LHCN-M2 (cell line): ENCODE measurements around the gene CMC1. TPM values are rescaled to one million over a fixed set of nuclear protein-coding genes. Genes with fewer than 3 reads are reported as not detected.
"Not testable (repeated sequence)": the region's sequence is repeated elsewhere in the genome, so short reads cannot be mapped to it uniquely, and the experiment has no call there.

Source experiments
- DNase-seq: peaks from one replicate; pipeline ENCODE4 v3.0.0-alpha.2; 2012; ENCODE audit warnings: low read depth
- total RNA-seq: library from RNA; depleted of rRNA; stranded (reverse); fragments of >200 nt; gene quantifications from 2 replicates; pipeline ENCODE4 v1.2.3, GENCODE V29; 2014

CMC1 gene
- total RNA-seq, 1 experiment from 2014 or later: 11.0 TPM

DNA sequence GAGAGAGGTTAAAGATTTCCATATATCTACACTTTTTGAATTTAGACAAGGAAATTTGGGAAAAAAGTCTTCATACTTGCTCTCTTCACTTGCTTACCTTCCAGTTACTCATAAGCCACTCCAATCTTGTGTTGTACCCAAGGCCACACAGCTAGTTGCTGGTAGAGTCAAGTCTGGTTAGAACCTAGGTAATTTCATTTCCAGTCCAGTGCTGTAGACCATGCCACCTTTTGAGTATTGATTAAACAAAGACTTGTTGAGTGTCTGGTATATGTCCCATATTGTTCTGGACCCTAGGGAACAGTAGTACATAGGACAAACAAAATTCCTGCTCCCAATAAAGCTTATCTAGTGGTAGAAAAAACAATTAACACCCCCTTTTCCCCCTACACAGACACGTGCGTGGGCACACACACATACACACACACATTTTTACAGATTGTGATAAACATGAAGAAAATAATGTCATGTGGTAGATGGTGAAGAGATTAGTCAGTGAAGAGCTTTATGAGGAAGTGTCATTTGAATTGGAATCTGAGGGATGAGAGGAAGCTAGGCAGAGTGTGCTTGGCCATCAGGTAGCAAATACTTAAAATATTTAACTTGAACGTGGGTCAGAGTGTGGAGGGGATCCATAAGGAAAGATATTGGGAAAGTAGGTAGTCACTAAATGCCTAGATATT lies 2.1 kb downstream of the CMC1 start:
- no peak for DNase-seq

DNA sequence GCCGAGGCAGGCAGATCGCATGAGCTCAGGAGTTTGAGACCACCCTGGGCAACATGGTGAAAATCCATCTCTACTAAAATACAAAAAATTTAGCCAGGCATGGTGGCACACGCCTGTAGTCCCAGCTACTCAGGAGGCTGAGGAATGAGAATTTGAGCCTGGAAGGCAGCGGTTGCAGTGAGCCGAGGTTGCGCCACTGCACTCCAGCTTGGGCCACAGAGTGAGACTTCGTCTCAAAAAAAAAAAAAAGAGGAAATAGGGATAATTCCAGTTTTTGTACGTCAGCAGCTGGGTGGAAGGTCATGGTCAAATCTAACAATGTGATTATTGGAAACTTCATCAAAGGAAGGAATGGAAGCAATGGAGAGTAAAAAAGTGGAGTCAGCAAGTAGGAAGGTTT lies 3.1 kb downstream of the CMC1 start:
- DNase-seq: no peak

DNA sequence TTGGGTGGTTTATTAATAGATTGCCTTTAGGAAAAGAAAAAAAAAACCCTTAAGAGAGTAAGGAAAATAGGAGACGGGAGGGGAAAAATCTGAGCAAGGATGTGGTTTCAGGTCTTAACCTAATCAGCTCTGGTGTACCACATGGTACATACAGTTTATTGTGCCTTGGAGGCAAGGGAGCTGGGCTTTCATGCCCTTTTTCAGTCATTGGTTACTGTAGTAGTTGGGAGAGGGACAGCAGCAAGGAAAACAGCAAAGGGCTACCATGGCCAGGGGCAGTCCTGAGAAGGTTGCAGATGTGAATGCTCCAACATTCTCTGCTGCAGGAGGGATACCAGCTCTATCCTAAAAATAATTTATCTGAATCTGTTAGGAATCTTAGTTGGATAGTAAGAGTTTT lies 5.9 kb downstream of the CMC1 start:
- DNase-seq: no peak

DNA sequence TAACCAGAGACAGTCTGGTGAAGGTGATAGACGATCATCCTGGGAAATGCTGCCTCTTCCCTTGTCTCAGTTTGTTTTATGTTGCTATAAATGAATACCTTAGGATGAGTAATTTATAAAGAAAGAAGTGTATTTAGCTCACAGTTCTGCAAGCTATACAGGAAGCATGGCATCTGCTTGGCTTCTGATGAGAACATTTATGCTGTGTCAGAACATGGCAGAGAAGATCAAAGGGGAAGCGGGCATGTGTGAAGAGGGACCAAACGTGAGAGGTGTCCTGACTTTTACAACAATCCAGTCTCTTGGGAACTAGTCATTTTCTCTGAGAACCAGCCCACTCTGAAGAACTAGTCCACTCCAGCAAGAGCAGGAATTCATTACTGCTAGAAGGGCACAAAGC lies 9.6 kb downstream of the CMC1 start:
- peak; percentile 2 for DNase-seq

DNA sequence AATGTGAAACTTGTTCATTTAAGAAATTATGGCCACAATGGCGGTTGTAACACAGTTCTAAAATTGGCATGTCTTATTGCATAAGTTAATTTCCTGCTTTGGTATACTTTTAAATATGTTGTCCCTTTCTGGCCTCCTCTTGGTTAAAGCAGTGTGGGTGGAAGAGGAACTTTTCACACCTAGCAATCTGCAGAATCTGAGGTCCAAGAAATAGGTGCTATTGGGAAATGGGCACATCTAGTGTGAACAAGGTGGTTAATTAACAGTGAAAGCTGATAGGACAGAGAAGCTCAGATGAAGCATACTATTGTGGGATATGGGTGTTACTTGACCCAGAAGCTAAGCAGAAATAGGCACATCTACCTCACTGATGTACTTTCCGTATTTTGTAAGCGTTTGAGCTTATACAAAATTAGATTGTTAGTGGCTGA lies 10.6 kb downstream of the CMC1 start:
- DNase-seq: no peak

DNA sequence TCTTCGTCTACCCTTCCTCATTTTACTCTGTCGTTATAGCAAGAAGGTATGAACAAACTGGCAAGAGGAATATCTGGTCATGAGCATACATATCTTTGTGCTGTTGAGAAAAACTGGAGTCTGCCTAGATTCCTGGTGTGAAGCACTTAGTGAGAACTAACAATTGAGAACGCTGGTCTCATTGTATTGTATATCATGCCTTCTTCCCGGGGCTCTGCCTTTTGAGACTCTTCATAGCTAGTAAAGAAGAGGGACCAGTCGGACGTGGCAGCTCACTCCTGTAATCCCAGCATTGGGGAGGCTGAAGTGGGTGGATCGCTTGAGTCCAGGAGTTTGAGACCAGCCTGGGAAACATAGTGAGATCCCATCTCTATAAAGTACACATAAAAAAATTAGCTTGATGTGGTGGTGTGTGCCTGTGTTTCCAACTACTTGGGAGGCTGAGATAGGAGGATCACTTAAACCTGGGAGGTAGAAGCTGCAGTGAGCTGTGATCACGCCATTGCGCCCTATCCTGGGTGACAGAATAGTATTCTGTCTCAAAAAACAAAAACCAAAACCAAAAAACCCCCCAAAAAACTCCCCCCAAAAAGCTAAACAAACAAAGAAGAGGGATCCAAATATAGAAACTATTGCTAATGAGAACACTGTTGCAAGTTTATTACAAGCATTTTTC lies 11.8 kb downstream of the CMC1 start:
- DNase-seq: no peak

DNA sequence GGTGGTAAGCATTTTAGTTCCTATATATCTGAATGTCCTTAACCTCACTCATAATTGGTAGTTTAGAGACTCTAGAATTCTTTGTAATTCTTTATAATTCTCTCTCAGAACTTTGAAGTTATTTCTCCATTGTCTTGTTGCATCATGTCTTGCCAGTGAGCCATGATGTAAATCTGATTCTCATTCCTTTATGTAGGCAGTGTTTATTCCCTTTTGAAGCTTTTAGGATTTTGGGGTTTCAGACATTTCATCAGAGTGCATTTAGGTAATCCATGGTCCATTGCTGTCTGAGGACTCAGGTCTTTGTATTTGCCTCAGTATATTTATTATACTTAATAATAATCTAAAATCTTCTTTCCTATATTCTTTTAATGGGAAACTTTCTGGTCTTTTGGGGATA lies 20.6 kb downstream of the CMC1 start:
- no peak for DNase-seq

DNA sequence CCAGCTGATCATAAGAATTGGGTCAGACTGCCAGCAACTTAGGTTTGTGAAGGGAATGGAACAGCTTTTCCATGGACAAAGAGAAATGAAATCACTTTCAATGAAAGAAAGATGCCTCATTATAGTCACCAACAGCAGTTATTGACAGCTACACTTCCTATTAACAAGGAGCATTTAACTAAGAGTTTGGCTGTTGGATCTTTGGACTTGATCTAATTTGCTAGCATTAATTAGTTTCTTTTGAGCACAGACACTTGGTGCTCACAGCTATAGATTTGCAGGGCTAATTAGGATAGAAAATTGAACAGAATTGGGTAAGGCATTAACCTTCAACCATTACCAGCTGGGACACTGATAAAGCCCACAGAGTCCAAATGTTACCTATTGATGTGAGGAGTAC lies 24.2 kb downstream of the CMC1 start:
- no peak for DNase-seq

DNA sequence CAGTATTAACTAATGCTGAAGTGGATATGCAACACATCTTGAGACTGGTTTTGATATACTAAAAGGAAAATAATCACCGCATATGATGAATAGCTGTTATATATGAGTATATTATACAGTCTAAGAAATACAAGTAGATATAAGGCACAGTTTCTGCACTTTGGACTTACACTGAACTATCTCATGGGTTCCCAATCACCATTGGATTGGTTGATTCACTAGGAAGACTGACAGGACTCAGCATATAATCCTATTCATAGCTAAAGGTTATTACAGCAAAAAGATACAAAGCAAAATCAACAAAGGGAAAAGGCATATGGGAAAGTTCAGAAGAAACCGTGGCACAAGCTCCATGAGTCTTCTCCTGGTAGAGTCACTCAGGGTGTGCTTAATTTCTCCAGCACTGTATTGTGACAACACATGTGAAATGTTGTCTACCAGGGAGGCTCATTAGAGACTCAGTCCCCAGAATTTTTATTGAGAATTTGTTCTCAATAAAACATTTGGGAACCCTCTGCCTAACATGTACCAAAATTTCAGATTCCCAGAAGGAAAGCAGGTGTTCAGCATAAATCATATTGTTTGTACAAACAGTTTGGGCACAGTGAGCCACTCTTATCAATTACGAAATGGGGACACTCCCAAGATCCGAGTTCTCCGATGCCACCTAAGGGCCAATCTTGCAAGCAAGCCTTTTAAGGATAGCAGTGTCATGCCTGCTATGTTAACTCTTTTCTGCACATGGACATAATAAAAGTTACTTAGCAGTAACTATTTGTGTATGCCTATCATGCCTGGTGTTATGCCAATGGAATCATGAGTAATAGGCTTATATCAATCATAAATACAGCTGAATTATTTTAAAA lies 26.8 kb downstream of the CMC1 start:
- DNase-seq: peak; percentile 60

DNA sequence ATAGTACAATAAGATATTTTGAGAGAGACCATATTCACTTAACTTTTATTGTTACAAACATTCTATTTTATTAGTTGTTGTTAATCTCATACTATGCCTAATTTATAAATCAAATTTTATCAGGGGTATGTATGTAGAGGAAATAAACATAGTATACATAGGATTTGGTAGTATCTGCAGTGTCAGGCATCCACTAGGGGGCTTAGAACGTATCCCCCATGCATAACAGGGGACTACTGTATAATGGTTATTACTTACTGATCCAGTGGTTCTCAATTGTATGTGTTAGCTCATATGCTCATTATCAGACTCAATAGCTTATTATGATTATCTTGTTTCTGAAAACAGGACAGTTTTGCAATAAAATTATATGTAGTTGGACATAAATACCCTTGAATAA lies 27.6 kb downstream of the CMC1 start:
- DNase-seq: no peak

DNA sequence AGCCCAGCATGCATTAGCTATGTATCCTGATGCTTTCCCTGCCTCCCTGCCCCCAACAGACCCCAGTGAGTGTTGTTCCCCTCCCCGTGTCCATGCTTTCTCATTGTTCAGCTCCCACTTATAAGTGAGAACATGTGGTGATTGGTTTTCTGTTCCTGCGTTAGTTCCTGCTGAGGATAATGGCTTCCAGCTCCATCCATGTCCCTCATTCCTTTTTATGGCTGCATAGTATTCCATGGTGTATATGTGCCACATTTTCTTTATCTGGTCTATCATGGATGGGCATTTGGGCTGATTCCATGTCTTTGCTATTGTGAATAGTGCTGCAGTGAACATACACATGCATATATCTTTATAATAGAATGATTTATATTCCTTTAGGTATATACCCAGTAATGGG lies 28.5 kb downstream of the CMC1 start:
- not testable (repeated sequence) for DNase-seq

DNA sequence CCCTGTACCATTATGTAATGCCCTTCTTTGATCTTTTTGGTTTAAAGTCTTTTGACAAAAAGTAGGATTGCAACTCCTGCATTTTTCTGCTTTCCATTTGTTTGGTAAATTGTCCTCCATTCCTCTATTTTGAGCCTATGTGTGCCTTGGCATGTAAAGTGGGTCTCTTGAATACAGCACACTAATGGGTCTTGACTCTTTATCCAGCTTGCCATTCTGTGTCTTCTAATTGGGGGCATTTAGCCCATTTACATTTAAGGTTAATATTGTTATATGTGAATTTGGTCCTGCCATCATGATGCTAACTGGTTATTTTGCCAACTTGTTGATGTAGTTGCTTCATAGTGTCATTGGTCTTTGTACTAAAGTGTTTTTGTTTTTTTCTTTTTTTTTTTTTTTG lies 32.4 kb downstream of the CMC1 start:
- no peak for DNase-seq

DNA sequence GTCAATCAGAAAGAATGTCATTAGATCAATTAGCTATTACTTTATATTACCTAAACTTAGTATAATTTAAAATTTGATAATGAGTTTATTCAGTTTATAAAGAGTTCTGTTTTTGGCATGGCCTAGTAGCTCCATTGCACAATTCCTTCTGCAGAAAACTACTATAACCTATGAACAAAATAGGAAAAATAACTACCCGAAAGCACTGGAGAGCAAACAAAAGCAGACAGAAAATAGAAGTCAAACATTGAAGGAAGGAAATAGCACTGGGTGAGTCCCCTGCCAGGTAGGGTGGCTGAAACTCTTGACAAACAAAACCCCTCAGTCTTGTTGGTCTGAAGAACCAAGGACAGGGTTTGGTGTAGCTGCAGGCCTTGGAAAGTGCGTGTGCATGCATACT lies 37.5 kb downstream of the CMC1 start:
- no peak for DNase-seq

DNA sequence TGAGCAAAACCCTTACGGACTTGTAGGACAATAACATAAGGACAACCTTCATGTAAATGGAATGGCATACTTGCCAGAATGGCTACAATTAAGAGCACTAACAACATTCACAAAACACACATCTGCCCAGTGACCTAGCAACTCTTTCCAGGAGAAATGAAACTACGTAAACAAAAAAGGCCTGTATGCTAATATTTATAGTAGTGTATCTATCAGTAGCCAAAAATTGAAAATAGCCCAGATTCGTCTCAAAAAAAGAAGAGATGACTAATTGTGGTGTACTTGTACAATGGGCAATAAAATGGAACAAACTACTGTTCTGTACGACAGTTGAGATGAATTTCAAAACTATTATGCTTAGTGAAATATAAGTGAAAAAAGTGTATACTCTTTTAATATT lies 38.4 kb downstream of the CMC1 start:
- peak; percentile 37 for DNase-seq

DNA sequence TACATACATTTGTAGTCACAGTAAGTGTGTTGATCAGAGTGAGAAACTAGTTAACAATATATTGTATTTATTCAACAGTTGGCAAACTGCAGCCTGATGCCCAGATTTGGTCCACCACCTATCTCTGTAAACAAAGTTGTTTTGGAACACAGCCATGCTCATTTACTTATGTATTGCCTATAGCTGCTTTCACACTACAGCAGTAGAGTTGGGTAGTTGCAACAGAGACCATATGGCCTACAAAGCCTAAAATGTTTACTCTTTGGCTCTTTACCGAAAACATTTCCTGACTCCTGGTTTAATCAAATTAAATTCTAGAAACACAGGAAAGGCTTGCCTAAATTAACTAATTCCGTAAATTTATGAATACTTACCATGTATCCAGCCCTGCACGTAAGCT lies 39.4 kb downstream of the CMC1 start:
- no peak for DNase-seq

DNA sequence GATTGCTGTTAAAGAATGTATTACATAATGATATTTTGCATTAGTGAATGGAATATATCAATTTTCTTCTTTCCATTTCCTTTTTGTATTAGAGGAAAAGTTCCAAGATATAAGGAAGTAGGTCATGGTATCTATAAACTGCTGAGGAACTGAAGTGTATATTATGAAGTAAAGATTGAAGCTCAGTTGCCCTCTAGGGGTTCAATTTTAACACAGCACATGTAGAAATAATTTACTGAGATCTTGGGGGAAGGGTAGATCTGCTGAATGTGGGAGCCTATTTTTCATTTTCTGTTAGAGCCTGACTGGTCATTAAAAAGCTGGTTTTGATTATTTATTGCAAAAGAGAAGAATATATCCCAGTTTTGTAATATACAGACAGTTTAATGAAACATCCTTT lies 45.2 kb downstream of the CMC1 start:
- DNase-seq: peak; percentile 38

DNA sequence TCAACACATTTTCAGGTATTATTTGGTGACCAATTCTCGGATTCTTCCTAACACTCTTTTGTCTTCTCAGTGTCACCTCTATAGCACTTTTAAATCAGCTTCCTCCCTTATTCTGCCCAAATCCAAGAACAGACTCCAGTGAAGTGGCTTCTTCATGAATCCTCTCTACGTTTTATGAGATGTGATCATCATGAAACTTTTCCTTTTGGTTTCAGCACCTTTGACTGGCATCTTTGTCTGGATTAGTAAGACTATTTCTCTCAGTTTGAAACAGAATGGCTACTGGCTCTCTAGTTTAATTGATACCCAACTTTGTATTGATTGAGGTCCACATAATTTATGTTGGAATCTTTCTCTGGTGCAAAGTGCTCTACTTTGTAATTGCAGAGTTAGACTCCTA lies 45.6 kb downstream of the CMC1 start:
- DNase-seq: no peak

DNA sequence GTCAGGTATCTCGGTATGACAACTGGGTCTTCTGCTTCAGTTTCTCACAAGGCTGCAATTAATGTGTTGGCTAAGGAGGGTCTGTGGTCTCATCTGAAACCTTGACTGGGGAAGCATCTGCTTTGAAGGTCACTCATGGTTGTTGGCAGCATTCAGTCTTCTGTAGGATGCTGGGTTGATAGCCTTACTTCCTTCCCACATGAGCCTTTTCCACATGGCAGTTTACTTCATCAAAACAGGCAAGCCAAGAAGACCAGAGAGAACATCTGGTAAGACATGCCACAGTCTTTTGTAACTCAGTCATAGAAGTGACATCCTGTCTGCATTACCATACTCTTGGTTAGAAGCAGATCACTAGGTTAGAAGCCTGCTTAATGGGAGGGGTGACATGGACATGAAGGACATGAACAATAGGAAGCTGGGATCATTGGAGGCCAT lies 49.5 kb downstream of the CMC1 start:
- no peak for DNase-seq

DNA sequence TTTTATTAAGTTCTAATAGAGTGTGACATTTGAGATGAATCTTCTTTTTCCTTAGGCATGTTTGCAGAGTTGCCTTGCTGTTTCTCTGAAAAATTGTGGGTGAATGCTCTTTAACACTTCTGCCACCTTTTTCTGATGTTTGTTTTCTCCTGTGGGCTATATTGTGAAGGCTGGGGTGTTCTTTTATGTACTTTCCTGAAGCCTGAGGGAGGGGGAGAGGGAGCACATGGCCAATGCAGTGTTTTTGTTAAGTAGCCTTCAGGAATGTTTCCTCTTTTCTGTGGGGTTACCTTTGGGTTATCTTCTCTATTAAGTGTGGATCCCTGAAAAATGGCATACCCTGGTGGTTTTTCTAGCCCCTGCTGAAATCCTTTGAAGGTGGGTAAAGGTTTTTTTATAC lies 50.2 kb downstream of the CMC1 start:
- no peak for DNase-seq

DNA sequence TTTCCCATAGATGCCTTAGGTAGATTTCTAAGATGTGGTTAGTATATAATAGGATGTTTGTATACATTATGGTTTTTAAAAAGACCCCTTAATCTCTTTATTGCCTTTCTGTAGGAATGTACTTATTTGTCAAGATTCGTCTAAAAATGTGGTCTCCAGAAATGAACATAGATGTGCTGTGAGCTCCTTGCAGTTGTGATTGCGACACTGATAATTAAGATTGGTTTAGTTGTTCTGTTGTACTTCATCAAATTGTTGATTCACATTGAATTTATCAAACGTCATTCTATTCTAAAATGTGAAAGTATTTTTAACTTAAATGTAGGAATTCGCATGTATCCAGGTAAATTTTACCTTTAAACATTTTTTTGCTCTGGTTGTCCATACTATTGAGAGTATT lies 51.2 kb downstream of the CMC1 start:
- no peak for DNase-seq

DNA sequence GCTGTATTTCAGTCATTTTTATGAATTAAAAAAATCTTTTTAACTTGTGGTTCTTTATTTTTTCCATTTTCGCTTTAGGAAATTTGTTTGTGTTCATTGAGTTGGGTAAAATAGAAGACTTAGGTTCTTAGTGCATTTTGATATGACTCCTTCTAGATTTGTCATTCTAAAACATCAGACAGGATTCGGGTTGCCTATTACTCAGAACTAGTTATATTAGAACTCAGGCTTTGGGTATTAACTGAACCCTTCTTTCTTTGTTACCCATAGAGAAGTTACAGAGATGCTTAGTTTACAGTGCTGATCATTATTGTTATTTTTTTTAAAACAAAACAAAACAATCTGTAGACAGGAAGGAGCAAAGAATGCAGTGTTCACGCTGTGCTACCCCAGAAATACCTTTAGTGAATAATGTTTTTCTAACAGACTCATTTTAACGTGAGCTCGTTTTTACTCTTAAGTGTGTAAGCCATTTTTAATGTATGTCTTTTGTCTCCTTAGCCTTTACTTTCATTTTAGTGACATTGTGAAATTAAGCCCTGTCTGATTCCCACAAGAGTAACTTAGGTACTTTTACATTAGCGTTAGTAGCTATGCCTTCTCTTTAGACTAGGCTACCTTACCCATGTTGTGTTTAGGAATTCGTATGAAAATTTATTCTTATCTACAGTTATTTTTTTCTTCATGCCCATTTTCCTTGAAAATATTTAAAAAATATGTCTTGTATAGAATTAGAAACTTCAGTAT lies 53.4 kb downstream of the CMC1 start:
- DNase-seq: no peak
